Fibroblast of mammary gland (primary cell): Measurements from ENCODE around the gene SGCE.

ENCODE experiments used
- DNase-seq: peaks from one replicate; pipeline ENCODE4 v3.0.0-alpha.2; 2010; ENCODE audit warnings: low read depth
- H3K4me3 ChIP-seq: 2 replicates; pipeline ENCODE4 v1.5.1; 2011; ENCODE audit warnings: low read depth, mild to moderate bottlenecking, low read length, moderate library complexity; ENCODE audit not compliant: control insufficient read depth
- CTCF ChIP-seq: conservative IDR thresholded peaks from 2 replicates; pipeline ENCODE4 v1.5.1; 2011; ENCODE audit warnings: low read depth, low read length, inconsistent platforms; ENCODE audit not compliant: control insufficient read depth, insufficient read depth

SGCE gene

GRCh38 chr7:94591176-94591575, 64.8 kb downstream of the SGCE start:
- TF ChIP-seq CTCF, result no peak
- no peak overlapping the region for H3K4me3 ChIP-seq
- no peak for DNase-seq

GRCh38 chr7:94590526-94591162, 65.3 kb downstream of the SGCE start:
- no peak for DNase-seq
- no peak overlapping the region for H3K4me3 ChIP-seq
- TF ChIP-seq CTCF, result no peak

DNA sequence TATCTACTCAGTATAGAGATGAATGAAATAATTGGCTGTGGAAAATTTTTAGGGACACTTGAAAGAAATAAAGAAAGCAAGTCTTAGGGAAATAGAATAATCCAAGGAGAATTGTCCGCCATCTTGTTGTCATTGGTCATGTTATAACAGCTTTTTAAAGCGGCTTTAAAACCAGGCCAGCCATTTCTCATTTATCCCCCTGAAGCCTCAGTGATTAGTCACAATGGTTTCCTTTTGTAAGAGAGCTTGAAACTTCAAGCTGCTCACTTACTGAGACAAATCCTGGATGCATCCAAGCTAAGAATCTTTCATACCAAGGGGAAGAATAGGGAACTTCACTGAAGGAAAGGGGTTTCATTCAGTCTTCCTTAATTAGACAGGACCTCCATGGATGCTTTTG, 67.9 kb downstream of the SGCE start:
- no peak overlapping the region for H3K4me3 ChIP-seq
- DNase-seq, result no peak
- no peak for TF ChIP-seq CTCF

DNA sequence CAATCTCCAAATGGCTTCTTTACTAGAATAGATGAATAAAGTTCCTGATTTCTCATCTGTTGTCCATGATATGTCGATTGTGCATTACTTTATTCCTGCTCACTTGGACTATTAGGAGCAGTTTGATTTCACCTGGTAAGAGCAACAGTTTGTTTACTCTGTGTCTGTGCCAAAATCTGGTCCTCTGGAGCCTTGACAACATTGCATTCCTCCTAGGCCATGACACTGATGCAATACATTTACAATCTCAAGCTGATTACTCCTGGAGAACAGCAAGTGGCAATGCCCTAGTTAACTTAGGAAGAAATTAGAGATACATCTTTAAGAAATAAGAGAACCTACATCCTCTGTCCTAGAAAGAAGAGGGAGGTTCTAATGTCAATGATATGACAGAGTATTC, 71.8 kb downstream of the SGCE start:
- DNase-seq, result peak; percentile 24
- no peak for TF ChIP-seq CTCF
- no peak overlapping the region for H3K4me3 ChIP-seq

GRCh38 chr7:94580601-94581000, 75.3 kb downstream of the SGCE start:
- TF ChIP-seq CTCF, result no peak
- no peak overlapping the region for H3K4me3 ChIP-seq
- peak; percentile 32 for DNase-seq

GRCh38 chr7:94579470-94579869, 76.5 kb downstream of the SGCE start:
- TF ChIP-seq CTCF, result no peak
- no peak overlapping the region for H3K4me3 ChIP-seq
- DNase-seq, result no peak

GRCh38 chr7:94578614-94579013, 77.3 kb downstream of the SGCE start:
- DNase-seq, result no peak
- no peak overlapping the region for H3K4me3 ChIP-seq
- no peak for TF ChIP-seq CTCF
